Stimulated activated CD4-positive, alpha-beta T cell treated with anti-CD3 and anti-CD28 coated beads, Interleukin-15, amount 100 ng/mL, for 48 hours (primary cell): Measurements from ENCODE around the gene ADGRG4.

ENCODE experiments used
- DNase-seq, 2 donors: peaks; one replicate each; pipeline ENCODE4 v3.0.0-alpha.2; 2020; ENCODE audit warnings: low read depth in 2 of 2

The ADGRG4 gene

GRCh38 chrX:136292656-136293055 is 8.1 kb upstream of the ADGRG4 start:
- DNase-seq, result no peak

GRCh38 chrX:136295380-136295779 is 5.4 kb upstream of the ADGRG4 start:
- no peak for DNase-seq

- DNase-seq, result no peak
These were observed 2.3 kb downstream of the ADGRG4 start for GRCh38 chrX:136303041-136303440.

- DNase-seq, result no peak
These were observed 3.7 kb downstream of the ADGRG4 start for GRCh38 chrX:136304493-136304892.

GRCh38 chrX:136306182-136306581 is 5.4 kb downstream of the ADGRG4 start:
- no peak for DNase-seq

- DNase-seq, result no peak
These were observed 6.7 kb downstream of the ADGRG4 start for GRCh38 chrX:136307471-136307870.

- DNase-seq, result no peak
These were observed 9.6 kb downstream of the ADGRG4 start for GRCh38 chrX:136310411-136310810.

GRCh38 chrX:136318156-136318555 is 17.4 kb downstream of the ADGRG4 start:
- DNase-seq, result no peak

GRCh38 chrX:136318895-136319597 is 18.3 kb downstream of the ADGRG4 start:
- no peak for DNase-seq

- DNase-seq, result no peak
These were observed 18.8 kb downstream of the ADGRG4 start for GRCh38 chrX:136319600-136319999.

- DNase-seq, result no peak
These were observed 20.8 kb downstream of the ADGRG4 start for GRCh38 chrX:136321532-136321931.

- no peak for DNase-seq
These were observed 21.3 kb downstream of the ADGRG4 start for GRCh38 chrX:136322064-136322463.

- no peak for DNase-seq
These were observed 24.6 kb downstream of the ADGRG4 start for GRCh38 chrX:136325377-136325776.

GRCh38 chrX:136328933-136329332 is 28.2 kb downstream of the ADGRG4 start:
- DNase-seq, result no peak

GRCh38 chrX:136336623-136337022 is 35.9 kb downstream of the ADGRG4 start:
- DNase-seq, result no peak

GRCh38 chrX:136339702-136340101 is 38.9 kb downstream of the ADGRG4 start:
- DNase-seq, result no peak

- DNase-seq, result no peak
These were observed 43.6 kb downstream of the ADGRG4 start for GRCh38 chrX:136344320-136344719.

- no peak for DNase-seq
These were observed 45.7 kb downstream of the ADGRG4 start for GRCh38 chrX:136346506-136346905.

GRCh38 chrX:136347706-136348105 is 46.9 kb downstream of the ADGRG4 start:
- no peak for DNase-seq

GRCh38 chrX:136353526-136354093 is 52.8 kb downstream of the ADGRG4 start:
- DNase-seq, result no peak

GRCh38 chrX:136354201-136354600 is 53.4 kb downstream of the ADGRG4 start:
- no peak for DNase-seq

- no peak for DNase-seq
These were observed 68.6 kb downstream of the ADGRG4 start for GRCh38 chrX:136369377-136369776.

- DNase-seq, result no peak
These were observed 76.0 kb downstream of the ADGRG4 start for GRCh38 chrX:136376713-136377112.
